ENCODE results near the gene CFAP92.

The CFAP92 gene, protein sequence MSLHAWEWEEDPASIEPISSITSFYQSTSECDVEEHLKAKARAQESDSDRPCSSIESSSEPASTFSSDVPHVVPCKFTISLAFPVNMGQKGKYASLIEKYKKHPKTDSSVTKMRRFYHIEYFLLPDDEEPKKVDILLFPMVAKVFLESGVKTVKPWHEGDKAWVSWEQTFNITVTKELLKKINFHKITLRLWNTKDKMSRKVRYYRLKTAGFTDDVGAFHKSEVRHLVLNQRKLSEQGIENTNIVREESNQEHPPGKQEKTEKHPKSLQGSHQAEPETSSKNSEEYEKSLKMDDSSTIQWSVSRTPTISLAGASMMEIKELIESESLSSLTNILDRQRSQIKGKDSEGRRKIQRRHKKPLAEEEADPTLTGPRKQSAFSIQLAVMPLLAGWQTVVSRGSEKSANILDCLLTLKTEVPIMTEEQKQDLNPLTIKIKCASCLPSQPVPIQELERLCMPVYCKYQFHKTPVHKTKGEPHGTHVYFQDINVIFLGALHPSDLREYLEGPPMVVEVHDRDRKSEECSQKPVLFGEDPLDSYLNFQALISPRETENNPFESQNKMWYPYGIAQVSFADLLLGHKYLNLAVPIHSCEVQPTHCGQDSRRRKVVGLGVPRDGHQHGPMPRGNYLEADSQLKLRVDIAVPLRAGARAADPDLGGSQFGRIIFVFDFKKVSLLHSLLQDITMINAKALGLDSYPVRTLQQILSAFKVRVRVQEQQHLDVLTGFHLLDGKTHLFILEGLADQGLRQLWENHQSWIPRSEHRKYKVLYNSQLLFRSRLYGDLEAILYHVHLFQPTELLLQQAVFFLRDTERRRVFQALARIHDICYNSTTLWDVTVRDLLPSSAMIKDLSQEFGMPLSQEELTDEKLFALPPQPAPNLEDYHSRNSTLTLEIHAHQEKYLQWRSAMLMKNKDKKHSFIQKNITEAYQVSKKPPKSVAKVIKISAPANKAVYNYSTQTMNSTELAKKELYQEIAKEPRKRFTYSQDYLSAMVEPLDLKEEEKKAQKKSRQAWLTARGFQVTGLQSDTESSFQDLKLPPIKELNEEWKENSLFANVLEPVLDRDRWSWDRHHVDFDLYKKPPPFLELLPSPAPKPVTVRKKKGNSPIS

DNA sequence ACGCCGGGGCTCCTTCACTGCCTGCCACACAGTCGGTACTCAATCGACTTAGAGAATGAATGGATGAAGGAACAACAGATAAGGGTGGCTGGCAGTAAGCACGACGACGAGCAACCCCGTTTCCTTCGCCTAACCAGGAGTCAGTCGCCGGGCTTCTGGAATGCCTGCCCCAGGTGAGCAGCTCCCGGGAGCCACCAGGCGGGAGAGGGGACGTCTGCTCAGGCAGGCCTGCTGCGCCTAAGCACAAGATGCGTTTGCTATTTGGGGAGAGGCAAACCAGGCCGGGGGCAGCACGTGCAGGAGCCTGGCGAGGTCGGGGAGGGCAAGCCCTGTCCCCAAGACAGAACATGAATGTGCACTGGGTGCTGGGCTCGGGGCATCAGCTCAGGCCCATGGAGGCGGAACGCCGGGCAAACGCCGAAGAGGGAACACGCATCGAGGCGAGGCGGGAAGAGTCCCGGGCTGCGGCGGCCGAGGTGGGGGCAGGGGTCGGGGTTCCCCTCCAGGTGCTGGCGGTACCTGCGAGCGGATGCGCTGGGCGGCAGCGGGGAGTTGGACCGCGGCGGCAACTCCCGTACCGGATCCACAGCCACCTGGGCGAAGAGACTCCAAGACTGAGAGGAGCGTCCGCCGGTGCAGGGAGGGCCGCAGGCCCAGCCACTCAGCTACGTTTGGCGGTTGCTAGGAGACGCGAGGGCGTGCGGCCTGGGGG is at the start of gene CFAP92:
CFAP92 (minus strand) TSS at position 616 of the 712 bp plus-strand sequence. CDS start 772 bp downstream, outside the sequence.
- no peak for FAIRE-seq

DNA sequence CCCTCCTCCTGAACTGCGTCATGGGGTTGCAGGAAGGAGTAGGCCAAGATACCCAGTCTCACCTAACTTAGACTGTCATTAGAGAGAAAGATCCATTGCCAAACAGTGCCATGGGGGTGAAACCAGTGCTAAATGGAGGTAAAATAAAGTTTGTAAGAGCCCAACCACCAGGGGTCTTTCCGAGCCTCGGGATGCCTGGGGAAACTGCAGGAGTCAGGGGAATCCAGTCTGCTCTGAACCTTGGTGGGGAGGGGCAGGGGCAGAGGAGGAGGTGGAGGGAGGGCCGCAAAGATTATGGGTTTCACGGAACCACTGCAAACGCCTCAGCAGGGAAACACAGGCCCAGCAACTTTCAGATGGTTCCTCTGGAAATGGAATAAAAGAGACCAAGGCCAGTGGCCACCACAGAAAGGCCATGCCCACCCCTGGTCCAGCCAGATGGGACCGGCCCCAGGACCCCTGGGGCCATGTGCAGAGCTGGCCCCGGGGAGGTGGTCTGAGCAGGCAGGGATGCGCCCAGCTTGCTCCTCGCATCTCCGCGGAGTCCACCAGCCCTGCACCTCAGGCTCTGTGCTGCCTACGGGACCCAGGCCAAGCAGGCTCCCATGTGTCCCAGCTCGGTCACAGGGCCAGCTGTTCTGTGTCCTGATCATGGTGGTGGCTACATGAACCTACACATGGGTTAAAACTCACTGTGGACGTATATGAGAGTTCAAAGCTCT is 46.9 kb upstream of the CFAP92 start:
- no peak for FAIRE-seq

DNA sequence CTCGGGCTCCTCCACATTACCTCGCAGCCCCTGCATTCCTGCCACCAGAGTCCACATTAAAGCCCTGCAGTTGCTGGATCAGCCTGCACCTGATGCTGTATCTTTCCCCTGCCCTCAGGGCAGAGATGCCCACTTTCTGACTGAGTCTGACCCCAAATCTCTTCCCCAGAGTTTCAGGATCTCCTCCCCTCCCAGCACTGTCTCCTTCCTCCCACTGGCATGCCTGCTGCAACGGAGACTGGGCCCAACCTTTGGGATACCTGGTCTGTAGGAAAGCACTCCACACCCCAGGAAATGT is 46.1 kb upstream of the CFAP92 start:
- FAIRE-seq, result no peak

GRCh38 chr3:129039271-129040038 is 45.6 kb upstream of the CFAP92 start:
- FAIRE-seq, result no peak

DNA sequence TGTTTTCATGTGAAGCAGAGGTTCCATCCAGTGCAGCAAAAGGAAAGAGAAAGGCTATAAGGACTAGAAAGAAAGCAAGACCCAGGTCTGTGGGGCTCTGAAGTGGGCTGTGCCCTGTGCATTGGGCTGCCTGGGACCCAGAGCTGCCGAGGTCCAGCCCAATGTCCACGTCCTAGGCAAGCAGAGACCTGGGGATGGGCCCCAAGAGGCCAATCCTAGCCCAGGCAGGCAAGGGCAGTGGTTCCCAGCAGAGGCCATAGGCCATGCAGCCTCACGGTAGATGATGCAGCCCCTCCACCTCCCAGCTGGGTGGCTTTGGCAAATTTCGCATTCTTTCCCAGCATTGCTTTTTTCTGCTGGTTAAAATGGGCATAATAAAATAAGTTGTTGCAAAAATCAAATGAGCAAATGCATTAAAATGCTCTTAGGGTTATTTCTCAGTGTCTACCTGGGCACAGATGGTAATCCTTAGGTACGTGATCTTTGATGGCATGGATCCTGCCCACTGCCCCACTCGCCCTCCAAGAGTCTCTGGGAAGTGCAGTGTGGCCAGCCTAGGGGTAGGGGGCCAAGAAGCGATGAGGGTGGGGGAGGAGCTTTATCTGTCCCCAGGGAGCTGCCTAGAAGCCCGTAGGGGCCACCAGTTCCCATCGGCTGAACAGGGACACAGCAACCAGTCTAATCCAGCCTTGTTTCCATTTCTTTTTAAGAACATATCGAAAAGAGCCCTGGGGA is 44.4 kb upstream of the CFAP92 start:
- FAIRE-seq, result no peak

DNA sequence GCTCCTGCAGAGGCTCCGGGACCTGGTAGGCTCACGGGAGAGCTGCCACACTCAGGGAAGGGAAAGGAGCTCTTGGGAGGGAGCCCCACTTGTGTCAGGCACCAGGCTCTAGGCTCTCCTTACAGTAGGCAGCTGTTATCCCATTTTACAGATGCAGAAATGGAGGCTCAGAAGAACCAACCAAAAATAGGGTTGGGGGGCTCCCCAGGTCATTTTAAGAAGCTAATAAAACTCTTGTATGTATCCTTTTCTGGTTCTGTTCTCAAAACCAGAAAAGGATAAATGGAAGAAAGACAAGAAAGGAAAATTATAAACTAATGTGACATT is 43.2 kb upstream of the CFAP92 start:
- no peak for FAIRE-seq

DNA sequence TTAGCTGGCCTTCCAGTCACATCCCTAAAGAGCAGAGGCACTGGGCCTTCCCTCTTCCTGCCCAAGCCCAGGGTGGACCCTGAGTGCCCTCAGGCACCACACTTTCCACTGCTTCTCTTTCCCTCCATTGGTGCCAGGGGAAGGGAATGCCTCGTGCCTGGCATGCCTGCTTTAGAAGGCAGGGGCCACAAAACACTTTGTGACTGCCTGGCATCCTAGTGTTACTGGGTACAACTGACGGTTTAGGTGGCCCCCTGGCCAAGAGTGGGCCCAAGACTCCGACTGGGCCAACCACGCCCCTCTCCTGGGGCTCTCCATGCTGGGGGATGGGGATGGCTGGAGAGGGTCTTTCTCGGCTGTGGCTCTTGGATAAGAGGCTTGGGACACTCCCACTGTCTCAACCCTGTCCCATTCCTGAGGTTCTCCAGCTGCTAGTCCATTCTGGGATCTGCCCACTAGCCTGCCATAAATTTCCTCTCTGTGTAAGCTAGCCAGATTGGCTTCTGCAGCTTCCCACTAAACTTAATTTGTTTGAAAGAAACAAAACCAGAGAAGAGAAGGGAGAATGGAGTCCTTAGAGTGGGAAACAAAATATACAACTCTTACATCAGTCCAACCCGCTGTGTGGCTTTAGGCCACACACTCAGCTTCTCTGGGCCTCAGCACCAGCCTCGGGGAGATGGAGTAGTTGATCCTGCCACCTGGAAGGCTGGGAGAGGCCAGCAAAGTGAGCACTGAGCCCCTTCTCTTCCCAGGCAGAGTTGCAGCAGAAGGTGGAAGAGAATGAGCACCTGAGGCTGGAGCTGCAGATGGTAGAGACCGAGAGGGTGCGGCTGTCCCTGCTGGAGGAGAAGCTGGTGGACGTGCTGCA is 42.6 kb upstream of the CFAP92 start:
- no peak for FAIRE-seq

GRCh38 chr3:129035360-129036221 is 41.7 kb upstream of the CFAP92 start:
- FAIRE-seq, result no peak

DNA sequence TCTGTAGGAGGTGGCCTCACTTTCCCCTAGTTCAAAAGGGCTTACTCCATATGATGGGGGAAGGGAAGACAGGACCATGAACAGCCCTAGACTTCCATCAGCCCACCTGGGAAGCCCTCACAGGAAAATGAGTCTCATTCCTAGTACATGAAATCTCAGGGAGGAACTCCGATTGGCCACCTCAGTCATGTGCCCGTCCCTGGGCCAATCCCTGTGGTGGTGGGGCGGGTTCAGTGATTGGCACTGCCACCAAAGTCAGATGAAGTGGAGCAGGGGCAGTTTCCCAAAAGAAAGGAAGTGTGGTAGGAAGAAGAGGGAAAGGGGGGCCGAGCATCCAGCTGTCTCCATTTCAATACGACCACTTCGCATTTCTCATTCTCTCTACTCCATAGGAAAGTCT is 40.8 kb upstream of the CFAP92 start:
- FAIRE-seq, result no peak

DNA sequence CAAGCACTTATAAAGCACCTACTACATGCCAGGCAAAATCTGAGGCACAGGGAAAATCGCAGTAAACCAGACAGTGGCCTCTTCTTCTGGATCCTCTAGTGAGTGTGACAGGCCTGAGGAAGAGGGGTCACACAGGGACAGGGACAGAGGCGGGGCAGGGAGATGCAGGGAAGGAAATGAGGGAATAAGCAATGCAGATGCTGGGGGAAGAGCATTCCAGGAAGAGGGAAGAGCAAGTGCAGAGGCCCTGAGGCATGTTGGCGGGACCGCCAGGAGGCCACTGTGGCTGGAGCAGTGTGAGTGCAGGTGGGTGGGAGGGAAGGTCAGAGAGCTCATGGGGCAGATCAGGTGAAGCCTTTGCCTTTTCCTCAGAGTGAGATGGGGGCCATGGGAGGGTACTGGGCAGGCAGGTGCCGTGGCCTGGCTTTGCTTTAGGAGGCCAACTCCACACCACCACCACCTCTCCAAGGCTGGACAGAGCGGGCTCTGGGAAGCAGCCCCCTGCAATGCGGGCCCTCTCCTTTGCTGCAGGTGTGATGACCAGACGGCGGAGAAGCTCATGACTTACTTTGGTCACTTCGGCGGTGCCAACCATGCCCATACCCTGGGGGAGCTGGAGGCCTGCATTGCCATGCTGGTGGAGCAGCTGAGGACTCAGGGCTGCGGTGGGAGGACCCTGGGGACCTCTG is 39.9 kb upstream of the CFAP92 start:
- FAIRE-seq, result no peak

DNA sequence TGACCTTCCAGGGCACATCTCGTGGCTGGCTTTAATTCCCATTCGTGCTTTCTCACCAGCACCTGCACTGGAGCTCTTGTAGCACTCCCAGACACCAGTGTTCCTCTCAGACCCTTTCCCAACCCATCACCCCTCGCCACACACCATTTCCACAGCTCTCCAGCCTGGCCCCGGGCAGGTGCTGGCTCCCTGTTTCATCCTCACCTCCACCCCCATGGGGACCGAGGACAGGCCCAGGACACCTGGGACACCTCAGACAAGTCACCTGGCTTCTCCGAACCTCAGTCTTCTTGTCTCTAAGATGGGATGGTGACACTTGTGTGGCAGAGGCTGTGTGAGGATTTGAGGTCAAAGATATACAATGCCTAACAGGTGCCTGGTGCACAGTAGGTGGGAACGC is 39.3 kb upstream of the CFAP92 start:
- no peak for FAIRE-seq

- FAIRE-seq, result no peak
Measured at GRCh38 chr3:129032716-129033115, 38.8 kb upstream of the CFAP92 start.

GRCh38 chr3:129031476-129032215 is 37.8 kb upstream of the CFAP92 start:
- no peak for FAIRE-seq

GRCh38 chr3:129030611-129031010 is 36.7 kb upstream of the CFAP92 start:
- FAIRE-seq, result no peak

DNA sequence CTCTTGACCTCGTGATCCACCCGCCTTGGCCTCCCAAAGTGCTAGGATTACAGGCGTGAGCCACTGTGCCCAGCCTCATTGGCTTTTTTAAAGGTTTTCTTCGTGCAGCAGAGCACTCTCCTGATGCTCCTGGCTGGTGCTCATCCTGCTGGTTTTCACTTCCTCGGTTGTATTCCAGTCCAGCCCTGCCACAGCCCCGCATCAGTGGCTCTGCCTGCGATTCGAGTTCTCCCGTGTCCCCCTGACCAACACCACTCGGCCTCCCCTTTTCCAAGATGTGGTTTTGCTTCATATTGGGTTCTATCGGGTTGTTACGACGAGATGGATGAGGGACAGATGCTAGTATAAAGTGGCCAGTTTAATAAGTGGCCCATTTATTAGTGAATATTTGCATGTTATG is 35.0 kb upstream of the CFAP92 start:
- FAIRE-seq, result no peak

GRCh38 chr3:129027544-129027880 is 33.6 kb upstream of the CFAP92 start:
- no peak for FAIRE-seq

DNA sequence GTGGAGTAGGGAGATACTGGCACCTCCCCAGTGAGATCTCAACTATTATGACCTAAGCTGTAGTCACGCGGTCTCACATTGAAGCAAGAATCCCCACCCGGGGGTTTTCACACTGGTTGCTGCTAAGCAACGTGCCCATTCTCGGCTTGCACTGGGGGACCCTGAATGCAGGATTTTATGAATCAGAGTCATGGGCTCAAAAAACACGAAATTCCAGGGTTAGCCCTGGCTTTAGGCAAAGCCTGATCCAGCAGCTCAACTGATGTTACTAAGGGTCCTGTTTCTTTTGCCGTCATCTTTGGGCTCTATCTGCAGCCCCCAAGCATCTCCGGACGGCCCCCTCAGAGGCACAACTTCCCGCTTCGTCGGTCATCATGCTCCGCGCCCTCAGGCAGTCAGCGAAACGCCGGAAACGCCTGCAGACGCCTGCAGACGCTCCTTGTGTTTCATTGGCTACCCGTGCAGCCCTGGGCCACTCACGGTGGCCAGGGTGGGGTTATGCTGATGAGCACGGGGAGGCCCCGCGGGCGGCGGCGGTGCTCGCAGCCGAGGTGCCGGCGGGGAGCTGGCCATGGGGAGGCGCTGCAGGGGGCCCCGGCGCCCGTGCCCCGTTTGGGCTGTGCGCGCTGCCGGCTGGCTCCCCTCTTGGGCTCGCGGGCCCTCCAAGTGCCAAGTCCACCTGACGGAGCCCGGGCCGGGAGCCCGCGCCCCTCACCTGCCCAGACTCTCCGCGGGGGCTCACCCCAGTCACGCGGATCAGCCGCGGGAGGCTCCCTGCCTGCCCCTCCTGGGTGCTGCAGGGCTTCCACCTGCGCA is 33.1 kb upstream of the CFAP92 start:
- FAIRE-seq, result peak; percentile 52

All from G401.6 (cell line).